ENCODE data around the gene PTPRH. TPM values are rescaled to one million over a fixed set of nuclear protein-coding genes. Genes with fewer than 3 reads are reported as not detected.

PTPRH gene
- total RNA-seq, 6 experiments from 2014 or later = 4.2 to 25.9 (median 12.9) TPM

DNA sequence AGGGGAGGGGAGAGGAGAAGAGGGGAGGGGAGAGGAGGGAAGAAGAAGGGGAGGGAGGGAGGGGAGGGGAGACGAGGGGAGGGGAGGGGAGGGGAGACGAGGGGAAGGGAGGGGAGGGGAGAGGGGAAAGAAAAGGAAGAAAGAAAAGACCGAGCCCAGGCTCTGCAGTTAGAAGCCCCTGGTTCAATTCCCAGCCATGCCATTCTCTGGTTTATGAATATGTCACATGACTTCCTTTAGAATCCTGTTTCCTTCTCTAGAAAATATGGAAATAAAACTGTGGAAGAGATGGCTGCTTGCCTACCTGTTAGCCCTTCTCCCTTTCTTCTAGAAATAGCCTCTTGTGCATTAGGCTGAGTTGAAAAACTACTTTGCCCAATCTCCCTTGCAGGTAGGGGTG lies 74.6 kb downstream of the PTPRH start:
- no peak for TF ChIP-seq POLR2A (IDR thresholded peaks at IDR 0.05)
- TF ChIP-seq, protein P1, sequence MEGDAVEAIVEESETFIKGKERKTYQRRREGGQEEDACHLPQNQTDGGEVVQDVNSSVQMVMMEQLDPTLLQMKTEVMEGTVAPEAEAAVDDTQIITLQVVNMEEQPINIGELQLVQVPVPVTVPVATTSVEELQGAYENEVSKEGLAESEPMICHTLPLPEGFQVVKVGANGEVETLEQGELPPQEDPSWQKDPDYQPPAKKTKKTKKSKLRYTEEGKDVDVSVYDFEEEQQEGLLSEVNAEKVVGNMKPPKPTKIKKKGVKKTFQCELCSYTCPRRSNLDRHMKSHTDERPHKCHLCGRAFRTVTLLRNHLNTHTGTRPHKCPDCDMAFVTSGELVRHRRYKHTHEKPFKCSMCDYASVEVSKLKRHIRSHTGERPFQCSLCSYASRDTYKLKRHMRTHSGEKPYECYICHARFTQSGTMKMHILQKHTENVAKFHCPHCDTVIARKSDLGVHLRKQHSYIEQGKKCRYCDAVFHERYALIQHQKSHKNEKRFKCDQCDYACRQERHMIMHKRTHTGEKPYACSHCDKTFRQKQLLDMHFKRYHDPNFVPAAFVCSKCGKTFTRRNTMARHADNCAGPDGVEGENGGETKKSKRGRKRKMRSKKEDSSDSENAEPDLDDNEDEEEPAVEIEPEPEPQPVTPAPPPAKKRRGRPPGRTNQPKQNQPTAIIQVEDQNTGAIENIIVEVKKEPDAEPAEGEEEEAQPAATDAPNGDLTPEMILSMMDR (IDR thresholded peaks at IDR 0.05) = no peak
- intact Hi-C loops (cut with DNase I) = no loop called here
- Histone ChIP-seq H3K4me1 (no peaks in the 10 kb centered on the region), H3K9me3 (no peaks in the 10 kb centered on the region), H3K27ac (no peak overlapping the region), H3K27me3 (peaks cover 0 to 3% of the 10 kb centered on the region in 2 donors), H3K4me3 (no peak overlapping the region), H3K36me3 (no peaks in the 10 kb centered on the region)
- no peak for ATAC-seq
- DNase-seq = no peak
- 14% methylated on average over 2 of the region's 3 CpGs for WGBS (ENCODE audit: insufficient coverage, low coverage, low lambda C conversion rate, missing lambda C conversion rate)

DNA sequence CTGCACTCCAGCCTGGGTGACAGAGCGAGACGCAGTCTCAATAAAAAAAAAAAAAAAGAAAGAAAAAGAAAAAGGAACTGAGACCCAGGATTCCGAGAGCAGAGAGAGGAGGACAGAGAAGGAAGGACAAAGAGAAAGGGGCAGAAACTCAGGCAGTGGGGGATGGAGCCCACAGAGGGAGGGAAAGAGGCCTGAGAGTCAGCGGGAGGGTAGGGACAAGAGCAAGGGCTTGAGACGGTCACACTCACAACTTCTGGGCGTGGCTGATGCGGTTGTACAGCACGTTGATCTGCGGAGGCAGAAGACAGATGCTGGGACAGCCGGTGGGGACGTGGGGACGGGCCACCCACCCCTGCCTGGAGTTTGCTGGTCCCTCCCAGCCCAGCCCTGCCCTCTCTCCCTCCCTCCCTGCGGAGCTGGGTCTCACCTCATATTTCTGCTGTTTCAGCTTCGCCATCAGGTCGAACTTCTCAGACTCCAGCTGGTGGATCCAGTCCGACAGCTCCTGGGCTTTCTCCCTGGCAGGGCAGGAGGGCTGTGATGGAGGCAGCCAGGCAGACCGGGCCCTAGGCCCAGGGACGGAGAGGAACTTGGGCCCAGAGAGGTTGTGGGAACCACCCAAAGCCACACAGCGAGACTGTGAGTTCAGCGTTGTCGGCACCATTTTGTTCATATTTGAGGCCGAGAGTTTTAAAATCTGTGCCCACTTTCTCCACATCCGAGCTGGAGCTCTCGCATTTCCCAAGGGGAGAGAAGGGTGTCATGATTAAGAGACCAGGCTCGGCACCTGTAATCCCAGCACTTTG lies 75.5 kb downstream of the PTPRH start:
- no peaks in the 10 kb centered on the region for H3K4me1 ChIP-seq
- ATAC-seq = no peak
- H3K27me3 ChIP-seq = peaks cover 0 to 3% of the 10 kb centered on the region in 2 donors

DNA sequence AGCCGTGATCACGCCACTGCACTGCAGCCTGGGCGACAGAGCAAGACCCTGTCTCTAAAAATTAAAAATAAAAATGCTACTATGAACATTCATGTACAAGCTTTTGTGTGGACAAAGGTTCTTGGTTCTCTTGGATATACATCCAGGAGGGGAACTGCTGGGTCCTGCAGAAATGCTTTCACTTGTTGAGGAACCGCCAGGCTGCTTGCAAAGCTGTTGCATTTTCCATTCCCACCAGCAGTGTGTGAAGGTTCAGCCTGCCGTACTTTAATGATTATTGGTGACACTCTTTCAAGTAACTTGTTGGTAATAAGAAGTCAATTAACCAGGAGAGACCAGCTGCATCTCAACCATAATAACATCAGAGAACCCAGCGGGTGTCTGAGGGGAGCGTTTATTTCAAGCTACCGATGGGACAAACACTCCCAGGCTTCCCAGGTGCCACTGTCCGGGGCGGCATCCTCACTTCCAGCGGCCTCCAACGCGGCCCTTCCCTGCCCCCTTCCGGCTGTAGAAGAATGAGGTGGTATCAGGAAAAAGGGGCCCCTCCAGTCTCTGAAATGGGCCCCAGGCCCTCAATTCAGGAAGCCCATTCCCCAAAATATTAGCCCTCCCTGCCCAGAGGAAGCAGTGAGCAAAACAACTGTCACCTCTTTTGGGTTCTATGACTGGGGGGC lies 76.7 kb downstream of the PTPRH start:
- no peak overlapping the region for H3K4me3 ChIP-seq
- no peak overlapping the region for H3K27ac ChIP-seq
- no peak for TF ChIP-seq POLR2A (IDR thresholded peaks at IDR 0.05)
- TF ChIP-seq, protein P1 (IDR thresholded peaks at IDR 0.05) = peak in 1 of 4 donors; percentile 14
- no peaks in the 10 kb centered on the region for H3K4me1 ChIP-seq
- DNase-seq (no peak), ATAC-seq (peak in 3 of 4 donors; percentile 31 to 40 (median 33))
- no peaks in the 10 kb centered on the region for H3K36me3 ChIP-seq
- peaks cover 0 to 3% of the 10 kb centered on the region in 2 donors for H3K27me3 ChIP-seq
- intact Hi-C loops (cut with DNase I) = no loop called here
- 41% methylated on average over 9 of the region's 14 CpGs for WGBS (ENCODE audit: insufficient coverage, low coverage, low lambda C conversion rate, missing lambda C conversion rate)
- no peaks in the 10 kb centered on the region for H3K9me3 ChIP-seq

More for the DNA sequence above, 75.5 kb downstream of the PTPRH start:
- Histone ChIP-seq H3K27ac (no peak overlapping the region), H3K4me3 (no peak overlapping the region), H3K36me3 (no peaks in the 10 kb centered on the region), H3K9me3 (no peaks in the 10 kb centered on the region)
- intact Hi-C loops (cut with DNase I) = no loop called here
- TF ChIP-seq, protein P1 (IDR thresholded peaks at IDR 0.05) = no peak
- no peak for TF ChIP-seq POLR2A (IDR thresholded peaks at IDR 0.05)
- WGBS (ENCODE audit: insufficient coverage, low coverage, low lambda C conversion rate, missing lambda C conversion rate) = 48% methylated on average over 15 of the region's 25 CpGs
- DNase-seq = no peak

DNA sequence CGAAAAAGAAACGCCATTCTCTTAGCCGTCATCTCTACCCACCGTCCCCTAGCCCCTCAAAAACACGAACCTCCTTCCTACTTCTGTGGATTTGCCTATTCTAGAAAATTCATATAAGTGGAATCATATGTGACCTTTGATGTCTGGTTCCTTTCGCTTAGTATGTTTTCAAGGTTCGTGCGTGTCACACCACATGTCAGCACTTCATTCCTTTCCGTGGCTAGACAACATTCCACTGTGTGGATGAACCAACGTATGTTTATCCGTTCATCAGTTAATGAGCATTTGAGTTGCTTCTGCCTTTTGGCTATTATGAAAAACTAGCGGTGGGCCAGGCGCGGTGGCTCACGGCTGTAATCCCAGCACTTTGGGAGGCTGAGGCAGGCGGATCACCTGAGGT lies 77.9 kb downstream of the PTPRH start:
- no peaks in the 10 kb centered on the region for H3K36me3 ChIP-seq
- 72% methylated on average over 15 of the region's 16 CpGs for WGBS (ENCODE audit: insufficient coverage, low coverage, low lambda C conversion rate, missing lambda C conversion rate)
- no peaks in the 10 kb centered on the region for H3K4me1 ChIP-seq
- intact Hi-C loops (cut with DNase I) = no loop called here
- no peaks in the 10 kb centered on the region for H3K9me3 ChIP-seq
- TF ChIP-seq, protein P1 (IDR thresholded peaks at IDR 0.05) = no peak
- no peak for TF ChIP-seq POLR2A (IDR thresholded peaks at IDR 0.05)
- ATAC-seq (no peak), DNase-seq (no peak)
- peaks cover 0 to 3% of the 10 kb centered on the region in 2 donors for H3K27me3 ChIP-seq
- no peak overlapping the region for H3K4me3 ChIP-seq
- H3K27ac ChIP-seq = no peak overlapping the region

Small RNA genes lying within 50 kb of the gene (microRNA-seq; reads per million reads assigned to microRNA genes)
- gene MIR6802 = 1.2 to 1.3 reads per million in 2 donors
- gene MIR6803 = 2.6 to 5.2 reads per million in 2 donors
- 0 to 0.29 reads per million in 2 donors for gene MIR6804

Small RNA genes lying within 50 kb of the gene (small RNA-seq; reads per million reads assigned to genes)
- gene MIR6802 (0 reads per million in 2 experiments), gene MIR6803 (0 to 0.52 reads per million in 2 experiments), gene MIR6804 (0 reads per million in 2 experiments), gene RF01210 (0 reads per million in 2 experiments)

Other genes with a start within 250 kb of the PTPRH start
- under 1 TPM in 5 of 6 experiments, not detected in 1; 0.18 to 0.81 (median 0.42) TPM for gene NLRP2, start 243.1 kb downstream of the PTPRH start, total RNA-seq
- gene GP6, start 171.2 kb downstream of the PTPRH start, total RNA-seq = under 1 TPM in 2 of 6 experiments, not detected in 4; 0.33 to 0.42 TPM
- gene RDH13, start 146.4 kb downstream of the PTPRH start, total RNA-seq = 10 to 100 TPM in 4 of 6 experiments, 1 to 10 TPM in 2; 7.7 to 16.8 (median 12.1) TPM
- gene EPS8L1, start 133.6 kb downstream of the PTPRH start, total RNA-seq = 1 to 10 TPM in 4 of 6 experiments, under 1 TPM in 2; 0.49 to 2.4 (median 1.2) TPM
- gene PPP1R12C, start 91.9 kb downstream of the PTPRH start, total RNA-seq = 10 to 100 TPM; 35.6 to 48.1 (median 41.7) TPM
- 10 to 100 TPM in 1 of 6 experiments, 1 to 10 TPM in 3, not detected in 2; 1.2 to 10.9 (median 1.6) TPM for gene TNNT1, start 60.3 kb downstream of the PTPRH start, total RNA-seq
- under 1 TPM in 3 of 6 experiments, not detected in 3; 0.43 to 0.83 (median 0.62) TPM for gene TNNI3, start 51.8 kb downstream of the PTPRH start, total RNA-seq
- gene DNAAF3, start 42.9 kb downstream of the PTPRH start, total RNA-seq = 1 to 10 TPM in 2 of 6 experiments, under 1 TPM in 4; 0.22 to 4.3 (median 0.49) TPM
- 1 to 10 TPM in 1 of 6 experiments, under 1 TPM in 1, not detected in 4; 0.06 to 1.7 TPM for gene SYT5, start 29.2 kb downstream of the PTPRH start, total RNA-seq
- 10 to 100 TPM in 5 of 6 experiments, 1 to 10 TPM in 1; 8.8 to 22.2 (median 14.0) TPM for gene TMEM86B, start 19.3 kb upstream of the PTPRH start, total RNA-seq
- 10 to 100 TPM; 26.4 to 39.6 (median 30.2) TPM for gene PPP6R1, start 49.5 kb upstream of the PTPRH start, total RNA-seq
- 10 to 100 TPM; 11.3 to 28.3 (median 15.6) TPM for gene HSPBP1, start 70.6 kb upstream of the PTPRH start, total RNA-seq
- under 1 TPM in 3 of 6 experiments, not detected in 3; 0.20 to 0.29 (median 0.24) TPM for gene BRSK1, start 74.5 kb upstream of the PTPRH start, total RNA-seq
- gene TMEM150B, start 115.8 kb upstream of the PTPRH start, total RNA-seq = 1 to 10 TPM; 1.1 to 5.6 (median 2.2) TPM
- 1 to 10 TPM; 2.3 to 5.3 (median 3.7) TPM for gene KMT5C, start 130.4 kb upstream of the PTPRH start, total RNA-seq
- gene COX6B2, start 145.2 kb upstream of the PTPRH start, total RNA-seq = not detected
- gene GARIN5B, start 153.8 kb upstream of the PTPRH start, total RNA-seq = not detected
- not detected for gene IL11, start 161.0 kb upstream of the PTPRH start, total RNA-seq
- not detected for gene TMEM190, start 167.3 kb upstream of the PTPRH start, total RNA-seq
- 10 to 100 TPM; 10.8 to 19.7 (median 14.8) TPM for gene TMEM238, start 174.8 kb upstream of the PTPRH start, total RNA-seq
- gene RPL28, start 176.4 kb upstream of the PTPRH start, total RNA-seq = 100 to 1,000 TPM; 305 to 530 (median 455) TPM
- 10 to 100 TPM in 3 of 6 experiments, 1 to 10 TPM in 3; 4.3 to 16.4 (median 9.1) TPM for gene UBE2S, start 198.3 kb upstream of the PTPRH start, total RNA-seq
- under 1 TPM in 1 of 6 experiments, not detected in 5; 0.04 TPM for gene SHISA7, start 233.8 kb upstream of the PTPRH start, total RNA-seq

All from right lobe of liver (tissue), 6 donors.